Hepatocyte (in vitro differentiated cells): ENCODE results near the gene POU3F1.
"Not testable (repeated sequence)": the region's sequence is repeated elsewhere in the genome, so short reads cannot be mapped to it uniquely, and the experiment has no call there.

Source experiments
- CTCF ChIP-seq: fragments of 200-600 bp; sonication (generic); IDR thresholded peaks from 2 replicates; pipeline ENCODE4 v1.5.1; 2016; ENCODE audit warnings: antibody characterized with exemption, mild to moderate bottlenecking; ENCODE audit not compliant: poor library complexity
- EZH2 ChIP-seq: fragments of 200-600 bp; sonication (generic); IDR thresholded peaks from 2 replicates; pipeline ENCODE4 v1.6.1; 2016; ENCODE audit warnings: antibody characterized with exemption, mild to moderate bottlenecking, borderline replicate concordance
- EZH2phosphoT487 ChIP-seq: fragments of 200-600 bp; sonication (generic); IDR thresholded peaks from one replicate; pipeline ENCODE4 v1.6.1; 2018; ENCODE audit warnings: antibody characterized with exemption, mild to moderate bottlenecking, low read depth, moderate library complexity; ENCODE audit not compliant: unreplicated experiment, severe bottlenecking

DNA sequence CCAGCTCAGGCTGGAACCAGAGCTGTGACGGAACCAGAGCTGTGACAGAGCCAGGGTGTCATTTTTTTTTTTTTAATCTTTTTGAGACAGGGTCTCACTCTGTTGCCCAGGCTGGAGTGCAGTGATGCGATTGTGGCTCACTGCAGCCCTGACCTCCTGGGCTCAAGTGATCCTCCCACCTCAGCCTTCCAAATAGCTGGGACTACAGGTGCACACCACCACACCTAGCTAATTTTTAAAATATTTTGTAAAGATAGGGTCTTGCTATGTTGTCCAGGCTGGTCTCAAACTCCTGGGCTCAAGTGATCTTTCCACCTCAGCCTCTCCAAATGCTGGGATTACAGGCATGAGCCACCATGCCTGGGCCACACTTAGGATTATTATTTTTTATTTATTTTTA, 13.6 kb downstream of the POU3F1 start:
- not testable (repeated sequence) for TF ChIP-seq CTCF, EZH2, EZH2phosphoT487
